Sigmoid colon (tissue), 7 donors: ENCODE results near the gene MAD1L1. TPM values are rescaled to one million over a fixed set of nuclear protein-coding genes. Genes with fewer than 3 reads are reported as not detected.
A peak's percentile ranks its signal among the peaks of the same experiment; 100 is the strongest.

Experiments
- DNase-seq: peaks from one replicate; pipeline ENCODE4 v3.0.0-alpha.2; 2019
- H3K27ac ChIP-seq, 4 donors: fragments of 200-600 bp; sonication (generic); one replicate each; pipeline ENCODE4 v1.5.1; 2016 to 2019; ENCODE audit warnings: mild to moderate bottlenecking in 1 of 4
- H3K27me3 ChIP-seq, 3 donors: fragments of 200-600 bp; sonication (generic); one replicate each; pipeline ENCODE4 v1.5.1; 2019; ENCODE audit warnings: mild to moderate bottlenecking in 1 of 3
- H3K36me3 ChIP-seq, 4 donors: fragments of 200-600 bp; sonication (generic); one replicate each; pipeline ENCODE4 v1.5.1; 2016 to 2019
- H3K4me1 ChIP-seq, 4 donors: fragments of 200-600 bp; sonication (generic); one replicate each; pipeline ENCODE4 v1.5.1; 2017 to 2019
- H3K4me3 ChIP-seq, 4 donors: fragments of 200-600 bp; sonication (generic); one replicate each; pipeline ENCODE4 v1.5.1; 2017 to 2019; ENCODE audit warnings: mild to moderate bottlenecking in 2 of 4, moderate library complexity in 1 of 4
- H3K9me3 ChIP-seq, 4 donors: fragments of 200-600 bp in 3 of 4; sonication (generic) in 3 of 4; one replicate each; pipeline versions ENCODE4 v1.5.1 to v1.6.1; 2013 to 2019
- EP300 ChIP-seq, 4 donors: sonication (generic); formaldehyde crosslinking; IDR thresholded peaks; one replicate each; pipeline ENCODE4 v1.6.1; 2017; ENCODE audit warnings: antibody characterized with exemption in 4 of 4
- POLR2A ChIP-seq, 2 donors: fragments of 450-650 bp; IDR thresholded peaks; one replicate each; pipeline ENCODE4 v1.6.1; 2016; ENCODE audit warnings: antibody characterized with exemption in 2 of 2, mild to moderate bottlenecking in 2 of 2, moderate library complexity in 2 of 2
- POLR2AphosphoS5 ChIP-seq, 4 donors: sonication (generic); formaldehyde crosslinking; IDR thresholded peaks; one replicate each; pipeline ENCODE4 v1.6.1; 2017; ENCODE audit warnings: antibody characterized with exemption in 4 of 4
- WGBS, 2 donors: extraction: QIAGEN DNeasy Blood & Tissue Kit; methylation state at CpG; one replicate each; pipeline ENCODE4 v1.1.7; 2013; 5-methylcytosine and 5-hydroxymethylcytosine counted together
- intact Hi-C: fragments of 100-400 bp; cut with DNase I; formaldehyde crosslinking; loops from one replicate; pipeline ENCODE4 v1.15.1; 2023
- polyA plus RNA-seq, 3 donors: library from polyadenylated mRNA; stranded (reverse); fragments of 200-250 nt; gene quantifications; one replicate each; pipeline ENCODE4 v1.2.3, GENCODE V29; 2013
- total RNA-seq, 4 donors: library from RNA; depleted of rRNA; stranded (reverse); fragments of >200 nt; gene quantifications; one replicate each; pipeline ENCODE4 v1.1.0, GENCODE V29; 2016
- TF ChIP-seq, protein P1 (sequence below), 4 experiments: fragments of 450-650 bp in 3 of 4; fragments of 200-600 bp in 1 of 4; IDR thresholded peaks; one replicate each; pipeline ENCODE4 v1.5.1; 2016 to 2019; ENCODE audit warnings: antibody characterized with exemption in 4 of 4, mild to moderate bottlenecking in 3 of 4, moderate library complexity in 2 of 4
- donor health status: healthy with polysubstance abuse.
- donor health status: Bipolar disorder and iron deficiency.
- donor health status: healthy.

The MAD1L1 gene
- total and polyA plus RNA-seq, 7 donors, result 10.2 to 38.4 (median 20.6) TPM

DNA sequence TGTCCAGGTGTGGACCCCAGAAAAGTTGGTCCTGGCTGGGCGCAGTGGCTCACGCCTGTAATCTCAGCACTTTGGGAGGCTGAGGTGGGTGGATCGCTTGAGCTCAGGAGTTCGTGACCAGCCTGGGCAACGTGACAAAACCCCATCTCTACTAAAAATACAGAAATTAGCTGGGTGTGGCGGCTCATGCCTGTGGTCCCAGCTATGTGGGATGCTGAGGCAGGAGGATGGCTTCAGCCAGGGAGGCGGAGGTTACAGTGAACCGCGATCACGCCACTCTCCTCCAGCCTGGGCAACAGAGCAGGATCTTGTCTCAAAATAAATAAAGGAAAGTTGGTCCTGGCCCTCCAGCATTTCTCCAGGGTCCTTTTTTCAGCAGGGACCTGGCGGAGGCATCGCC, 10.7 kb upstream of the MAD1L1 start:
- H3K4me1 ChIP-seq, result peaks cover 0 to 21% (median 20%) of the 10 kb centered on the region in 4 donors
- TF ChIP-seq, protein P1, sequence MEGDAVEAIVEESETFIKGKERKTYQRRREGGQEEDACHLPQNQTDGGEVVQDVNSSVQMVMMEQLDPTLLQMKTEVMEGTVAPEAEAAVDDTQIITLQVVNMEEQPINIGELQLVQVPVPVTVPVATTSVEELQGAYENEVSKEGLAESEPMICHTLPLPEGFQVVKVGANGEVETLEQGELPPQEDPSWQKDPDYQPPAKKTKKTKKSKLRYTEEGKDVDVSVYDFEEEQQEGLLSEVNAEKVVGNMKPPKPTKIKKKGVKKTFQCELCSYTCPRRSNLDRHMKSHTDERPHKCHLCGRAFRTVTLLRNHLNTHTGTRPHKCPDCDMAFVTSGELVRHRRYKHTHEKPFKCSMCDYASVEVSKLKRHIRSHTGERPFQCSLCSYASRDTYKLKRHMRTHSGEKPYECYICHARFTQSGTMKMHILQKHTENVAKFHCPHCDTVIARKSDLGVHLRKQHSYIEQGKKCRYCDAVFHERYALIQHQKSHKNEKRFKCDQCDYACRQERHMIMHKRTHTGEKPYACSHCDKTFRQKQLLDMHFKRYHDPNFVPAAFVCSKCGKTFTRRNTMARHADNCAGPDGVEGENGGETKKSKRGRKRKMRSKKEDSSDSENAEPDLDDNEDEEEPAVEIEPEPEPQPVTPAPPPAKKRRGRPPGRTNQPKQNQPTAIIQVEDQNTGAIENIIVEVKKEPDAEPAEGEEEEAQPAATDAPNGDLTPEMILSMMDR (IDR thresholded peaks at IDR 0.05), result no peak
- TF ChIP-seq EP300 (IDR thresholded peaks at IDR 0.05), result no peak
- no peak for TF ChIP-seq POLR2AphosphoS5 (IDR thresholded peaks at IDR 0.05)
- TF ChIP-seq POLR2A (IDR thresholded peaks at IDR 0.05), result no peak
- no peaks in the 10 kb centered on the region for H3K27me3 ChIP-seq
- H3K36me3 ChIP-seq, result peaks cover 0 to 13% (median 3%) of the 10 kb centered on the region in 4 donors
- H3K27ac ChIP-seq, result no peak overlapping the region
- 76 to 88% methylated on average over 12 of the region's 12 CpGs for whole genome bisulfite sequencing, 2 donors
- H3K9me3 ChIP-seq, result no peaks in the 10 kb centered on the region
- H3K4me3 ChIP-seq, result no peak overlapping the region
- no peak for DNase-seq
- intact Hi-C loops, result loop anchor here (5.0 kb wide), 1 partner anchor 69 kb away; the partner anchor contains the start of gene SNX8

DNA sequence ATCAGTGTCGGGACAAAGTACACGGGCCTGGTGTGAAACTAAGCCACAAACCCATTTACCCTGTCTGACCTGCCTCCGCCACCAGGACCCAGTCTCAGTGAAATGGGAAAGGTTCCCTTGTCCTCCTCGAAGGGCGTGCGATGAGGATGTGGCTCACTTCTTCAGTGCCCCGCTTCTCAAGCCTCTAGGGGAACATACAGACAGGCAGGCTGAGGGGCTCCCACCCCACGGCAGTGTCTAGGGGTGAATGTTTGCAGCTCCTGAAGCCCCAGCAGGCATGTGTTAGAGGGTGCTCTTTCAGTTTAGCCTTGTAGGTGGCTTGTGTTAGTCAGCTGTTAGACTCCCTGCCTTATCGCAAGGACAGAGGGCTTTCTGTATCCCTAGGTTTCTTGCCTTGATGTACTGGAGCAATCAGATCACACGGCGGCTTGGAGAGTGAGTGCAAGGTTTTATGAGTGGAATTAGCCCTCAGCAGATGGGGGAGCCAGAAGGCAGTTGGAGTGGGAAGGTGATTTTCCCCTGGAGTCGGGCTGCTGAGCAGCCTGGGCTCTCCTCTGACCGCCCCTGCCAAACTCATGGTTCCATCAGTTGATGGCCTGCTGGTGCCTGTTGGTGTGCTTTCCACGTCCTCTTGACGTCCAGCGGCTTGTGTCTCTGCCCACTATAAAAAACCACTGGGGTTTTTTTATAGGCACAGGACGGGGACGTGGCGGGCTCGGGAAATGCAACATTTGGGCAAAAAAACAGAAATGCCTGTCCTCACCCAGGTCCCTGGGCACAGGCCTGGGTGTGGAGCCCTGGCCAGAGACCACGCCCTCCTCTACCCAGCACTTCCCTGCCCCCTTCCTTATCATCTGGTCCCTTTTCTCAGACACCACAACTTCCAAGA, 10.0 kb upstream of the MAD1L1 start:
- H3K27ac ChIP-seq, result peak overlapping the region; percentile 58 to 79 (median 76)
- TF ChIP-seq, protein P1 (IDR thresholded peaks at IDR 0.05), result peak in 1 of 4 experiments; percentile 25
- TF ChIP-seq EP300 (IDR thresholded peaks at IDR 0.05) (no peak), POLR2A (IDR thresholded peaks at IDR 0.05) (no peak)
- no peaks in the 10 kb centered on the region for H3K27me3 ChIP-seq
- 5 to 22% methylated on average over 21 of the region's 21 CpGs for WGBS, 2 donors
- DNase-seq, result no peak
- intact Hi-C loops, result loop anchor here (5.0 kb wide), 1 partner anchor 70 kb away; the partner anchor contains the start of gene SNX8
- peak overlapping the region; percentile 92 to 93 (median 92) for H3K4me3 ChIP-seq
- H3K9me3 ChIP-seq, result no peaks in the 10 kb centered on the region
- H3K36me3 ChIP-seq, result peaks cover 0 to 20% (median 10%) of the 10 kb centered on the region in 4 donors
- H3K4me1 ChIP-seq, result peaks cover 0 to 21% (median 20%) of the 10 kb centered on the region in 4 donors

DNA sequence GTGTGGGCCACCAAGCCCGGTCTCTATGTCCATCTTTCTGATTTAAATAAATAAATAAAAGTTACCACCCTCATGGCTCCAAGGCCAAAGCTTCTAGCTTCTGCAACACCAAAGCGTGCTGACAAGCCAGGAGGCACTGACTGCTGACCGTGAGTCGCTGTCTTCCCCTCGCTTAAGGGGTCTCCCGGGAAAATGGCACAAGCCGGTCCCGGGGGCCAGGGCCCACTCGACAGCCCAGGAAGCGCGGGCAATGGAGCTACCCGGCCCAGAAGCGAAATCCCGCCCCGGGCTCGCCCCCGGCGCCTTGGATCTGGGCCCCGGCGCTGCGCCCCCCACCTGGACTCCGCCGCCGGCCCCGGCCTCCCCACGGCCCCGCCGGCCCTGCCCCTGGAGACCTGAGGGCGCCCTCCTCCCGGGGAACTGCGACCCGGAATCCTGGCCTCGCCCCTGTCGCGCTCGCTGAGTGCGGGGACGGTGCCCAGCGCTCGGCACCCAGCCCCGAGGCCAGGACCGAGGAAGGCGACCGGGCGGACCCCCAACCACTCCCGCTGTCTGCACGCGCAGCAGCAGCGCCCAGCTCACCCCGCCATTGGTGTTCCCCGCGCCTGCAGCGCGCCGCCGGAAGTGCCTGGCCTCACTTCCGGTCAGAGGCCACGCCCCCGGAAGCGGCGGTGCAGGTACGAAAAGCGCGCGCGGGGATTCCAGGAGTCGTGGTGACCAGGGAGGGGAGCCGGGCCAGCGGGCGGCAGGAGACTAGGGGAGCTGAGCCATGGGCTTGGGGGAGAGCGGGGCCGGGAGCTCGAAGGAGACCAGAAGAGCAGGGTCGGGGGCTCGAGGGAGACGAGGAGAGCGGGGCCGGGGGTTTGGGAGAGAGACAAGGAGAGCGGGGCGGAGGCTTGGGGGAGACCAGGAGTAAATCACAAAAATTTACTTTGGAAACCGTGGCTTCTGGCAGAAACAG, 9.1 kb upstream of the MAD1L1 start, which contains the start of the genes MRM2 and NUDT1:
Gene MRM2, minus strand, starts transcription at position 626 of the 961 bp plus-strand sequence. Its CDS starts 36 bp downstream, at position 590.
Gene NUDT1, plus strand, starts transcription at position 647 of the 961 bp plus-strand sequence. CDS start 2,349 bp downstream, outside the sequence.
- H3K27ac ChIP-seq, result peak within 1 kb of the TSS; percentile 58 to 79 (median 76)
- DNase-seq, result peak; percentile 90
- 1% methylated on average over 81 of the region's 81 CpGs for WGBS, 2 donors
- no peaks in the 10 kb centered on the region for H3K27me3 ChIP-seq
- peaks cover 0 to 21% (median 20%) of the 10 kb centered on the region in 4 donors for H3K4me1 ChIP-seq
- peak within 1 kb of the TSS; percentile 92 to 93 (median 92) for H3K4me3 ChIP-seq
- no peaks in the 10 kb centered on the region for H3K9me3 ChIP-seq
- intact Hi-C loops, result loop anchor here (5.0 kb wide), 1 partner anchor 70 kb away; the partner anchor contains the start of gene SNX8
- H3K36me3 ChIP-seq, result peaks cover 0 to 29% (median 10%) of the 10 kb centered on the region in 4 donors
- TF ChIP-seq POLR2A (IDR thresholded peaks at IDR 0.05) (peak; percentile 18 to 38), EP300 (IDR thresholded peaks at IDR 0.05) (no peak), POLR2AphosphoS5 (IDR thresholded peaks at IDR 0.05) (peak; percentile 66 to 87 (median 78))
- TF ChIP-seq, protein P1 (IDR thresholded peaks at IDR 0.05), result no peak

DNA sequence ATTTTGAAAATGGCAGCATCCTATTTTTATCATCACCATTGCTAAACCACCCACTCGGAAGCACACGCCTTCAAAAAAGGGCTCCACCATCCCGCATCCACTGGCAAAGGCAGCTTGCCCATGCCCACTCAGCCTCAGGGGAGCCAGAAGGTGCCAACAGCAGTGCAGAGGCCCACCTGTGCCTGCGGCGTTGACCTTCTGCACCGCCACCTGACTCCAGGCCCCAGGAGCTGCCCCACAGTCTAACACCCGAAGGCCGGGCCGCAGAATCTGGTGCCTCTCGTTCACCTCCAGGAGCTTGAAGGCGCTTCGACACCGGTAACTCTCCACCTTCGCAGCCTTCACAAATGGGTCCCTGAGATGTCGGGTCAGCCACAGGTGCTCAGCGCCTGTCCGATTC, 6.5 kb upstream of the MAD1L1 start:
- Histone ChIP-seq H3K27me3 (no peaks in the 10 kb centered on the region), H3K4me3 (no peak overlapping the region), H3K27ac (no peak overlapping the region), H3K4me1 (peaks cover 0 to 21% (median 20%) of the 10 kb centered on the region in 4 donors), H3K36me3 (peaks cover 0 to 49% (median 20%) of the 10 kb centered on the region in 4 donors), H3K9me3 (no peaks in the 10 kb centered on the region)
- intact Hi-C loops, result no loop called here
- no peak for DNase-seq
- TF ChIP-seq POLR2AphosphoS5 (IDR thresholded peaks at IDR 0.05) (no peak), EP300 (IDR thresholded peaks at IDR 0.05) (no peak), POLR2A (IDR thresholded peaks at IDR 0.05) (no peak)
- TF ChIP-seq, protein P1 (IDR thresholded peaks at IDR 0.05), result no peak
- WGBS, 2 donors, result 97% methylated on average over 17 of the region's 17 CpGs
